Neural cell (in vitro differentiated cells): Measurements from ENCODE around the gene PIP4K2A. TPM values are rescaled to one million over a fixed set of nuclear protein-coding genes. Genes with fewer than 3 reads are reported as not detected.

Experiments used
- H2AFZ ChIP-seq: fragments of 200-600, 300-800 bp; sonication (generic), shearing (Covaris generic); 2 replicates; pipeline ENCODE4 v1.6.0; 2014; ENCODE audit warnings: low read depth, mild to moderate bottlenecking, antibody characterized with exemption, low read length, moderate library complexity
- H3F3A ChIP-seq: fragments of 200-600 bp; shearing (Covaris generic); 2 replicates; pipeline ENCODE4 v1.6.1; 2016; ENCODE audit warnings: mild to moderate bottlenecking, moderate library complexity, mixed read lengths, antibody characterized with exemption, low read length; ENCODE audit not compliant: insufficient read depth, poor library complexity, severe bottlenecking
- H3K27ac ChIP-seq: fragments of 200-600, 300-800 bp; sonication (generic), shearing (Covaris generic); 2 replicates; pipeline ENCODE4 v1.5.1; 2014; ENCODE audit warnings: mild to moderate bottlenecking, low read length, moderate library complexity
- H3K27me3 ChIP-seq: fragments of 300-800, 200-600 bp; sonication (generic), shearing (Covaris generic); 2 replicates; pipeline ENCODE4 v1.6.0; 2014; ENCODE audit warnings: mild to moderate bottlenecking, low read depth, low read length, moderate library complexity; ENCODE audit not compliant: insufficient read depth
- H3K36me3 ChIP-seq: fragments of 300-800, 200-600 bp; sonication (generic), shearing (Covaris generic); 2 replicates; pipeline ENCODE4 v1.5.1; 2014; ENCODE audit warnings: mild to moderate bottlenecking, antibody characterized with exemption, low read length, moderate library complexity; ENCODE audit not compliant: insufficient read depth
- H3K4me2 ChIP-seq: fragments of 300-800, 200-600 bp; sonication (generic), shearing (Covaris generic); 2 replicates; pipeline ENCODE4 v1.6.0; 2014; ENCODE audit warnings: mild to moderate bottlenecking, low read length
- H3K4me3 ChIP-seq: fragments of 300-800, 200-600 bp; sonication (generic), shearing (Covaris generic); 2 replicates; pipeline ENCODE4 v1.5.1; 2014; ENCODE audit warnings: mild to moderate bottlenecking, low read length, moderate library complexity
- H3K79me2 ChIP-seq: fragments of 200-600 bp; shearing (Covaris generic); replicated peaks from 2 replicates; pipeline ENCODE4 v1.6.0; 2014; ENCODE audit warnings: mild to moderate bottlenecking, low read length, moderate library complexity; ENCODE audit not compliant: insufficient read depth
- H3K9ac ChIP-seq: fragments of 300-800, 200-600 bp; sonication (generic), shearing (Covaris generic); 2 replicates; pipeline ENCODE4 v1.6.1; 2016; ENCODE audit warnings: mild to moderate bottlenecking, low read length, mixed read lengths
- H3K9me2 ChIP-seq: fragments of 200-600 bp; shearing (Covaris generic); 2 replicates; pipeline ENCODE4 v1.6.1; 2016; ENCODE audit warnings: mild to moderate bottlenecking, low read length, mixed read lengths; ENCODE audit not compliant: insufficient read depth
- H3K9me3 ChIP-seq: fragments of 200-600, 300-800 bp; sonication (generic), shearing (Covaris generic); 2 replicates; pipeline ENCODE4 v1.6.1; 2016; ENCODE audit warnings: mild to moderate bottlenecking, mixed run types, low read length, moderate library complexity, mixed read lengths
- H4K20me1 ChIP-seq: fragments of 200-600 bp; shearing (Covaris generic); 2 replicates; pipeline ENCODE4 v1.6.1; 2016; ENCODE audit warnings: mild to moderate bottlenecking, mixed run types; ENCODE audit not compliant: insufficient read depth
- EP300 ChIP-seq: fragments of 450-650 bp; conservative IDR thresholded peaks from 2 replicates; pipeline ENCODE4 v1.6.1; 2014; ENCODE audit warnings: antibody characterized with exemption, mild to moderate bottlenecking, moderate library complexity; ENCODE audit not compliant: poor library complexity, severe bottlenecking
- EZH2 ChIP-seq: fragments of 200-600, 300-800 bp; shearing (Covaris generic), sonication (generic); IDR thresholded peaks from 2 replicates; pipeline ENCODE4 v1.6.1; 2014; ENCODE audit warnings: antibody characterized with exemption, low read length, borderline replicate concordance, mild to moderate bottlenecking; ENCODE audit not compliant: insufficient read depth, poor library complexity, severe bottlenecking
- MXI1 ChIP-seq: fragments of 450-650 bp; conservative IDR thresholded peaks from 2 replicates; pipeline ENCODE4 v1.6.1; 2014; ENCODE audit warnings: antibody characterized with exemption, mild to moderate bottlenecking; ENCODE audit not compliant: poor library complexity, severe bottlenecking
- POLR2AphosphoS5 ChIP-seq: IDR thresholded peaks from 2 replicates; pipeline ENCODE4 v1.6.1; 2012
- RAD21 ChIP-seq: fragments of 450-650 bp; conservative IDR thresholded peaks from 2 replicates; pipeline ENCODE4 v1.6.1; 2014; ENCODE audit warnings: antibody characterized with exemption, mild to moderate bottlenecking, moderate library complexity
- REST ChIP-seq: IDR thresholded peaks from 2 replicates; pipeline ENCODE4 v1.6.1; 2012; ENCODE audit warnings: borderline replicate concordance
- SMC3 ChIP-seq: fragments of 450-650 bp; conservative IDR thresholded peaks from 2 replicates; pipeline ENCODE4 v1.6.1; 2014; ENCODE audit warnings: antibody characterized with exemption, mild to moderate bottlenecking, moderate library complexity; ENCODE audit not compliant: poor library complexity
- TAF1 ChIP-seq: IDR thresholded peaks from 2 replicates; pipeline ENCODE4 v1.6.1; 2012; ENCODE audit warnings: low read depth
- polyA plus RNA-seq: library from polyadenylated mRNA; depleted of rRNA; stranded (reverse); fragments of >200 nt; gene quantifications from 2 replicates; pipeline ENCODE4 v1.2.3, GENCODE V29; 2014
- TF ChIP-seq, protein P1 (sequence below): fragments of 450-650 bp; IDR thresholded peaks from 2 replicates; pipeline ENCODE4 v1.5.1; 2014; ENCODE audit warnings: antibody characterized with exemption, mild to moderate bottlenecking, moderate library complexity; ENCODE audit not compliant: poor library complexity, severe bottlenecking

Gene PIP4K2A
- polyA plus RNA-seq, 1 donor from 2014 or later, result 12.6 TPM

DNA sequence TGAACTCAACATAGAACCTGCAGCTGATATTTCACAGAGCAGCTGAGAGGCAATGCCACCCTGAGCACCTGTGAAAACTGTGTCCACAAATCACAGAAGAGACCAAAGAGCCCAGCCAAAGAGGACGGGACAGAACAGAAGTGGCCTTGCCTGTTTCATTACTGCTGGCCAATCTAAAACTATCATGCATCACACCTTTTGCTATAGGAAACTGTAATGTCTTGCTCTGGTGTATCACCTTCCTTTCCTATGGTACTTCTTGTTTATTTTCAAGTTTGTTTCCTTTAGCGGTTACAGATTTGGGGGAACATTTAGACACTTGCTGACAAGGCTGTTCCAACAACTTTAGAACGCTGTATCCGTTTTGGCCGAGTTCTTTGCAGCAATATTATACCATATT, 80.3 kb downstream of the PIP4K2A start:
- no peaks in the 10 kb centered on the region for H3K79me2 ChIP-seq
- H3K27me3 ChIP-seq, result no peaks in the 10 kb centered on the region
- no peak overlapping the region for H3K27ac ChIP-seq
- no peaks in the 10 kb centered on the region for H3K9me2 ChIP-seq
- H3K9ac ChIP-seq, result no peak overlapping the region
- no peaks in the 10 kb centered on the region for H3F3A ChIP-seq
- no peaks in the 10 kb centered on the region for H3K36me3 ChIP-seq
- no peak overlapping the region for H3K4me3 ChIP-seq
- H3K9me3 ChIP-seq, result no peaks in the 10 kb centered on the region
- H3K4me2 ChIP-seq, result no peak overlapping the region
- no peak overlapping the region for H2AFZ ChIP-seq
- no peaks in the 10 kb centered on the region for H4K20me1 ChIP-seq
- no peak for TF ChIP-seq TAF1
- TF ChIP-seq EP300, result no peak
- TF ChIP-seq REST, result no peak
- no peak for TF ChIP-seq SMC3
- no peak for TF ChIP-seq EZH2
- TF ChIP-seq MXI1, result no peak

DNA sequence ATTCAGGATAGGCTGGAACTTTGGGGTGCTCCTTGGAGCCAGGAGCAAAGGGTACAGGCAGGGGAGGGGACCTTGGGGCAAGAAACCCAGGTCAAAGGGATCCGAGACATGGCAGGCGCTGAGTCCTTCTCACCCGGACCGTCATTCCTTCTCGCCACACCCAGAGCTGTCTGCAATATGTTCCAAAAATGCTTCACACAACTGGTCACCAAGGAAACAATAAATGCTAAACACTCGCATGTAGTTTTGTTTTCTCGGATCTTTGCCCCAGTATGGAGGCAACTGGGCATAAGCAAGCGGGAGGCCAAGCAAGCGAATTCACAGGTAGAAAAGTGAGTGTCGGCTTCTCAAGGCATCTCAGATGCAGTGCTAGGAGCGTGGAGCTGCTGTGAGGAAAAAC, 80.8 kb downstream of the PIP4K2A start:
- no peak overlapping the region for H3K9ac ChIP-seq
- no peaks in the 10 kb centered on the region for H3K9me3 ChIP-seq
- no peaks in the 10 kb centered on the region for H3F3A ChIP-seq
- no peak overlapping the region for H3K4me2 ChIP-seq
- no peak overlapping the region for H3K27ac ChIP-seq
- H3K36me3 ChIP-seq, result no peaks in the 10 kb centered on the region
- no peaks in the 10 kb centered on the region for H3K9me2 ChIP-seq
- no peaks in the 10 kb centered on the region for H3K27me3 ChIP-seq
- H4K20me1 ChIP-seq, result no peaks in the 10 kb centered on the region
- H3K79me2 ChIP-seq, result no peaks in the 10 kb centered on the region
- no peak overlapping the region for H3K4me3 ChIP-seq
- no peak for TF ChIP-seq EP300
- TF ChIP-seq EZH2, result no peak
- no peak for TF ChIP-seq TAF1
- TF ChIP-seq SMC3, result no peak
- TF ChIP-seq, protein P1, sequence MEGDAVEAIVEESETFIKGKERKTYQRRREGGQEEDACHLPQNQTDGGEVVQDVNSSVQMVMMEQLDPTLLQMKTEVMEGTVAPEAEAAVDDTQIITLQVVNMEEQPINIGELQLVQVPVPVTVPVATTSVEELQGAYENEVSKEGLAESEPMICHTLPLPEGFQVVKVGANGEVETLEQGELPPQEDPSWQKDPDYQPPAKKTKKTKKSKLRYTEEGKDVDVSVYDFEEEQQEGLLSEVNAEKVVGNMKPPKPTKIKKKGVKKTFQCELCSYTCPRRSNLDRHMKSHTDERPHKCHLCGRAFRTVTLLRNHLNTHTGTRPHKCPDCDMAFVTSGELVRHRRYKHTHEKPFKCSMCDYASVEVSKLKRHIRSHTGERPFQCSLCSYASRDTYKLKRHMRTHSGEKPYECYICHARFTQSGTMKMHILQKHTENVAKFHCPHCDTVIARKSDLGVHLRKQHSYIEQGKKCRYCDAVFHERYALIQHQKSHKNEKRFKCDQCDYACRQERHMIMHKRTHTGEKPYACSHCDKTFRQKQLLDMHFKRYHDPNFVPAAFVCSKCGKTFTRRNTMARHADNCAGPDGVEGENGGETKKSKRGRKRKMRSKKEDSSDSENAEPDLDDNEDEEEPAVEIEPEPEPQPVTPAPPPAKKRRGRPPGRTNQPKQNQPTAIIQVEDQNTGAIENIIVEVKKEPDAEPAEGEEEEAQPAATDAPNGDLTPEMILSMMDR, result no peak
- no peak for TF ChIP-seq RAD21
- TF ChIP-seq REST, result no peak
- no peak for TF ChIP-seq POLR2AphosphoS5
- no peak for TF ChIP-seq MXI1
- no peak overlapping the region for H2AFZ ChIP-seq
